Astrocyte (in vitro differentiated cells and primary cell): ENCODE measurements around the gene CYBC1.

Experiments used
- EZH2 ChIP-seq: IDR thresholded peaks from 2 replicates; pipeline ENCODE4 v1.6.1; 2012; ENCODE audit warnings: mild to moderate bottlenecking, low read length, inconsistent platforms; ENCODE audit not compliant: insufficient read depth
- TF ChIP-seq, protein P1 (sequence below): IDR thresholded peaks from 2 replicates; pipeline ENCODE4 v1.5.1; 2011; ENCODE audit warnings: low read depth, mild to moderate bottlenecking, inconsistent platforms, low read length, moderate library complexity; ENCODE audit not compliant: insufficient read depth

DNA sequence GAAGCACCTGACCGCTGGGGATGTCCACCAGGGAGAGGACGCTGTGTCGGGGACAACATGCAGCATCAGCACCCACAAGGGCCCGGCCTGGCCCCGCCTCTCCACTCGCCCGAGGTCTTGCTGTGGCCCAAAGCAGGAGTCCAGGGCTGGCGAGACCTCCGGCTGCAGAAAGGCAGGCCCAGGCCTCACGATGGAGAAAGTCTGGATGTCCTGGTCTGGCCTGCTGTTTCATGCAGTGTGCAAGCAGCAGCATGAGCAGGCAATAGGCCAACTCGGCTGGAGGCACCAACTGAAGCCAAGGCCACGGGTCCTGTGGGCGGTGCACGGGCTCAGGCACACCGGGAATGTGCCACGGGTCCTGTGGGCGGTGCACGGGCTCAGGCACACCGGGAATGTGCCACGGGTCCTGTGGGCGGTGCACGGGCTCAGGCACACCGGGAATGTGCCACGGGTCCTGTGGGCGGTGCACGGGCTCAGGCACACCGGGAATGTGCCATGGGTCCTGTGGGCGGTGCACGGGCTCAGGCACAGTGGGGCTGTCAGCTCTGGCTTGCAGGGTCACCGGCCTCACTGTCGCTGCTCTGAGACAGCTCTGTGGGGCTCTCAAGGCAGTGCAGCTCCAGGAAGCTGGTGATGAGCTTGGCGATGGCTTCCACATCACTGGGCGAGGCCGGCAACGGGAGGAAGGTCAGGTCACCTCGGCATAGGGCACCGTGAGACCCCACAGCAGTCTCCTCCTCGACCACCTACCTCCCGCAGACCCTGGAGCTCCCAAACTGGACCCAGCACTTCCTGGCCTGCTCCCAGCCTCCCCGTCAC, 6.9 kb downstream of the CYBC1 start:
- TF ChIP-seq, protein P1, sequence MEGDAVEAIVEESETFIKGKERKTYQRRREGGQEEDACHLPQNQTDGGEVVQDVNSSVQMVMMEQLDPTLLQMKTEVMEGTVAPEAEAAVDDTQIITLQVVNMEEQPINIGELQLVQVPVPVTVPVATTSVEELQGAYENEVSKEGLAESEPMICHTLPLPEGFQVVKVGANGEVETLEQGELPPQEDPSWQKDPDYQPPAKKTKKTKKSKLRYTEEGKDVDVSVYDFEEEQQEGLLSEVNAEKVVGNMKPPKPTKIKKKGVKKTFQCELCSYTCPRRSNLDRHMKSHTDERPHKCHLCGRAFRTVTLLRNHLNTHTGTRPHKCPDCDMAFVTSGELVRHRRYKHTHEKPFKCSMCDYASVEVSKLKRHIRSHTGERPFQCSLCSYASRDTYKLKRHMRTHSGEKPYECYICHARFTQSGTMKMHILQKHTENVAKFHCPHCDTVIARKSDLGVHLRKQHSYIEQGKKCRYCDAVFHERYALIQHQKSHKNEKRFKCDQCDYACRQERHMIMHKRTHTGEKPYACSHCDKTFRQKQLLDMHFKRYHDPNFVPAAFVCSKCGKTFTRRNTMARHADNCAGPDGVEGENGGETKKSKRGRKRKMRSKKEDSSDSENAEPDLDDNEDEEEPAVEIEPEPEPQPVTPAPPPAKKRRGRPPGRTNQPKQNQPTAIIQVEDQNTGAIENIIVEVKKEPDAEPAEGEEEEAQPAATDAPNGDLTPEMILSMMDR = no peak
- no peak for TF ChIP-seq EZH2
